GM18873 (cell line): ENCODE results near the gene RHEX.
"Not testable (repeated sequence)": the region's sequence is repeated elsewhere in the genome, so short reads cannot be mapped to it uniquely, and the experiment has no call there.

Experiments
- ATAC-seq: cut with Tn5 transposase; IDR thresholded peaks from one replicate; pipeline ENCODE4 v1.9.1; 2021; ENCODE audit warnings: mild to moderate bottlenecking, moderate library complexity, moderate number of reproducible peaks; ENCODE audit not compliant: unreplicated experiment, low FRiP score

RHEX gene

GRCh38 chr1:206029484-206029883 lies 23.5 kb upstream of the RHEX start:
- no peak for ATAC-seq

GRCh38 chr1:206030191-206030590 lies 22.8 kb upstream of the RHEX start:
- no peak for ATAC-seq

DNA sequence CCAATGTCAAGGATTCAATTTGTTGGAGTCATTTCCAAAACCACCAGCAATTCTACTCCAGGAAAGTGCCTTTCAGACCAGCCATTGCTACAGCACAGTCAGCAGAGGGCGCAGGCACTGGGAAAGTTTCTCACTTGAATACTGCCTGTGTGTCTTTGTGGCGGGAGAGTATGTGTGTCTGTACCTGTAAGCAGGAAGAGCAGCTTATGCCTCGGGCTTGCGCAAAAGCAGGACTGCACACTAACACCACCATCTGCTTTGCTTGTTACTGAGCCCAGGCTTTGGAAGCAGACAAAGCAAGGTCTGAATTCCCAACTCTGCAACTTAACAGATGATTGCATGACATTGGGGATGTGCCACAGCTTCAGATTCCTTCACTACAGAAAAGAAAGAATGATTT lies 22.3 kb upstream of the RHEX start:
- ATAC-seq, result peak; percentile 76

DNA sequence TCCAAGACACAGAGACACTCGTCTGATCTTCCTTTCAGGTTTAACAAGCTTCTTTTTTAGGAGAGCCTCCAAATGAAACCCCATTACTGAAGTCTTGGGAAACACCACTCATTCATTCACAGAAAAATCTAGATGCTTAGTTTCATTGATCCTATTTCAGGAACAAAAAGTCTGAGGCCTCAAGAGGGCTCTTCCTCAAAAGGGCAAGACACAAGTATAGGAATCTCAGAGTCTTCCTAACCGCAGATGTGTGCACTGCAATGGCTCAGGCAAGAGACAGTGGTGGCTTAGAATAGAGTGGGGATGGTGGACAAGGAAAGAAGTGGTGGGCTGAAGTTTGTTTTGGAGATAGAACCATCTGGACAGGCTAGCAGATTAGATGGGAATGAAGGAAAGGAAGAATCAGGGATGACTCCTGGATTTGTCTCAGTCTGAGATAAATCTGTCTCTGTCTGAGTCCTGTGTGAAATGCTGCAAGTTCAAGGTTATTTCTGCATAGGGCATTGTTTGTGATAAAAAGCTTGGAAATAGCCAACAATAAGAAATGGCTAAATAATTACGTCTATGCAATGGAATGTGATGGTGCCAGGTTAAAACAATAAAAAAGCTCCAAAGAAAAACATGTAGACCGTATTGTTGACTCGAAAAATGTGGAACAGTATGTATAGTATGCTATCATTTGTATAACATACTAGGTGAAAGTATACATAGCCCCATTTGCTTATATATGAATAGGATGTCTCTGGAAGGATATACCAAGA lies 20.4 kb upstream of the RHEX start:
- no peak for ATAC-seq

GRCh38 chr1:206035027-206035426 lies 17.9 kb upstream of the RHEX start:
- no peak for ATAC-seq

- no peak for ATAC-seq
Measured at GRCh38 chr1:206036663-206037455, 16.1 kb upstream of the RHEX start.

DNA sequence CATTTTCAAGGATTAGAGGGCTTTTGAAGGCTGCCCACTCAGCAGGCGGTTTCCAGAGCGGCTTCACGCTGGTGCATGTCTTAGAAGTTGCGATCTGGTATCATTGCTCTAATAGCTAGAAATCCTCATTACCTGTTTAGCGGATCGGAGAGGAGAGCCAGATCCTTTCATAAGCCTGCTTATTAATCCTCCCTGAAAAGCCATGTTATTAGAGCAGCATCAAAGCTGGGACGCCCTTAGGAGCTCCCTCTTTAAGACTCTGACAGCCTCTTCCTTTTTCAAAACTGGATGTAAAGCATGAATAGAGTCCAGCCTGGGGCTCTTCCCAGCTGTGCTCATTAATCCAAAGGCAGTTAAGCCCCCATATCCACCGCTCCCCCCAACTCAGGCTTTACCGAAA lies 15.4 kb upstream of the RHEX start:
- ATAC-seq, result no peak

GRCh38 chr1:206039046-206039973 lies 13.7 kb upstream of the RHEX start:
- ATAC-seq, result no peak

DNA sequence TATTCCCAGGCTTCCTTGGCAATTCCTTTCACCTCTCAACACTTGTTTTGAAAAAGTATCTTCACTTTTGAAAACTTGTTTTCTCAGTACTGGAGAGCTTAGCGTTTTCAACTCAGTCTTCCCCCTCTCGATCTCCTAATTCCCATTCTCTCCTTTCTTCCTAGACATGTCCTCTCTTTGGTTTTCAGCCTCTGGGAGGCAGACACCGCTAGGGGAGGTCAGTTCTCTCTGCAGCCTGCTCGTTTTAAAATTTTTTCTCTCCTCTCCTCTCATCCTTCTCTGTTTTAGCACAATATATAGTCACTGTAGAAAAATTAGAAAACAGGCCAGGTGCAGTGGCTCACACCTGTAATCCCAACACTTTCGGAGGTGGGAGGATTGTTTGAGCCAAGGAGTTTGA lies 12.6 kb upstream of the RHEX start:
- no peak for ATAC-seq

- no peak for ATAC-seq
Measured at GRCh38 chr1:206041640-206042039, 11.3 kb upstream of the RHEX start.

DNA sequence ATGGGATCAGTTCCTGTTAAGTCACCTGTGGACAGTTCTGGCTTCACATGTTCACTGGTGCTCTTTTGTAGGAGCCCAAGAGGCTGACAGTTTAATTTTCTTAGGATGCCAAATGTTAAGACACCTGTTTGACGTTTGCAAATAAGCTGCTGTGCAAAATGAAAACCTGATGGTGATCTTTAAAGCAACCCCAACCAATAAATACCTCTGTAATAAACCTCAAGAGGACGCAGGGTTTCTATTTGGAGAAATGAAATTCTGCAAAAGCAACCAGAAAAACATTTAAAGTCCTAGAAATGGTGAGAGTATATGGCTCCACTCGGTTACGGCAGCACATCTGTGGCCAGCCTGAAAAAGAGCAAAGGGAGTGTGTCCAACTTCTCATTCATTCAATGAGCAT lies 5.7 kb upstream of the RHEX start:
- no peak for ATAC-seq

DNA sequence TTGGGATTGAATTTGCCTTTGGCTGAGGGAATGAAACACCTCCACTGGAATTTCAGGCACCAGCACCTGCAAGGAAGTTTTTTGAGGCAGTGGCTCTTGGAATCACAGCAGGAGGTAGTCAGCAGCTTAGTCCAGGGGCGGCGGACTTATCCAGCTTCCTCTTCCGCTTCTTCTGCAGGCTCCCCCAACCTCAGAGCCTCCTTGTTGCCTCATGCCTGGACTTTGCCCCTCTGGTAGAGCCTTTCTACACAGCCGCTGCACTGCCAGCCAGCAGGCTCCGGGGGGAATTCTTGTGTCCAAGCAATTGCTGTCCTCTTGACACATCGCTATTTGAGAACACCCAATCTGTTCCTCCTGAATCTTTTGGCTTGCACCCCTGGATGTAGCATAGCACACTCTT lies 4.4 kb upstream of the RHEX start:
- ATAC-seq, result no peak

GRCh38 chr1:206049293-206049692 lies 3.7 kb upstream of the RHEX start:
- peak; percentile 40 for ATAC-seq

GRCh38 chr1:206049919-206050600 lies 2.9 kb upstream of the RHEX start:
- ATAC-seq, result no peak

- peak; percentile 84 for ATAC-seq
Measured at GRCh38 chr1:206050655-206051235, 2.2 kb upstream of the RHEX start.

DNA sequence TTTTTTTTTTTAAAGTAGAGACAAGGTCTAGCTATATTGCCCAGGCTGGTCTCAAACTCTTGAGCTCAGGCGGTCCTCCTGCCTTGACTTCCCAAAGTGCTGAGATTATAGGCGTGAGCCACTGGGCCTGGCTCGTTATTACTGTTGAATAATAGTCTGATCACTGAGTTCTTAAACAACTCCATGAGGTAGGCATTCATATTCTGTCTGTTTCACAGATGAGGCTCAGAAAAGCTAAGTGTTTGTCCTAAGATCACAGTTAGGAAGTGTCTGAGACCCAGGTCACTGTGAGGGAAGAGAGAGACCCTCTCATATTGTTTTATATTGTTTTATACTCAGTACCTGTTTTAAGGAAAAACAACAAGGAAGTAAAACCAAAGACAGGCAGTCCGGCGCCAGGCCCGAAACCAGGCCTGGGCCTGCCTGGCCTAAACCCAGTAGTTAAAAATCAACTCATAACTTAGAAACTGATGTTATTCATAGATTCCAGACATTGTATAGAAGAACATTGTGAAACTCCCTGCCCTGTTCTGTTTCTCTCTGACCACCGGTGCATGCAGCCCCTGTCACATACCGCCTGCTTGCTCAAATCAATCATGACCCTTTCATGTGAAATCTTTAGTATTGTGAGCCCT lies 625 bp upstream of the RHEX start:
- not testable (repeated sequence) for ATAC-seq

DNA sequence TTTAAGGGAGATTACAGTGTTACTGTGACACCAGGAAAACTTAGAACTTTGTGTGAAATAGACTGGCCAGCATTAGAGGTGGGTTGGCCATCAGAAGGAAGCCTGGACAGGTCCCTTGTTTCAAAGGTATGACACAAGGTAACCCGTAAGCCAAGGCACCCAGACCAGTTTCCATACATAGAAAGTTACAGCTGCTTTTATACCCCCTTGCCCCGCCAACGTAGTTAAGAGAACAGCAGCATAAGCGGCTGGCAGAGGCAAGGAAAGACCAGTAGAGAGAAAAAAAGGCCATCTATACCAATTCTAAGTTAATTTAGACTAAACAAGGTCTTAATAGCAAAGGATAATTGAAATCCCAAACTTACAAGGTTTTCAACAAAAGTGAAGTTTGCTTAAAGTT lies 643 bp downstream of the RHEX start:
- not testable (repeated sequence) for ATAC-seq

DNA sequence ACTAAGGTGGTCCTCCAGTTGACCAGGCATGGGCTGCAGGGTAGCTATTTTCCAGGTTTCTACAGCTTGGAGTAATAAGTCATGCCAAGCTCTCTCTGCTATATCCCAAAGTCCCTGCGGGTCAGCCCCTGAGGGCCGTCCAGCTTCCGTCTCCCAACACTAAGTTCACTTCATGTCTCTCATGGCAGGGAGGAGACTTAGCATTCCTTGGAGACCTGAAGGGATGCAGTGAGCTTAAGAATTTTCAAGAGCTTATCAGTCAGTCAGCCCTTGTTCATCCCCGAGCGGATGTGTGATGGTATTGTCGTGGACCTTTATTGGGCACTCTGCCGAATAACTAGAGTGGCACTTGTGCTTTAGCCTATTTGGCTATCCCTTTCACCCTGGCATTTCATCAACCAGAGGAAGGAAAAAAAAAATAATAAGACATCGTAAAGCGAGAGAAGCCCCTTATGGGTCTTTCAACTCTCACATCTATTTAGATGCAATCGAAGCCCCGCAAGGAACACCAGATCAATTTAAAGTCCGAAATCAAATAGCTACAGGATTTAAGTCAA lies 2.2 kb downstream of the RHEX start:
- ATAC-seq, result not testable (repeated sequence)
